Skeletal muscle cell (primary cell): ENCODE measurements around the gene ZNF256.

Experiments used
- DNase-seq: peaks from one replicate; pipeline ENCODE4 v3.0.0-alpha.2; 2010; ENCODE audit warnings: low read depth
- H3K4me3 ChIP-seq: 2 replicates; pipeline ENCODE4 v1.5.1; 2011; ENCODE audit warnings: low read depth, mild to moderate bottlenecking, control low read depth, low read length, moderate library complexity

Gene ZNF256

GRCh38 chr19:57903618-57904184 is 43.8 kb downstream of the ZNF256 start:
- H3K4me3 ChIP-seq: no peak overlapping the region
- DNase-seq: no peak

- no peak for DNase-seq
- no peak overlapping the region for H3K4me3 ChIP-seq
These were observed 47.2 kb downstream of the ZNF256 start for GRCh38 chr19:57900311-57900710.
